GM20000 (cell line): Measurements from ENCODE around the gene DIAPH3.

ENCODE experiments used
- DNase-seq: peaks from one replicate; pipeline ENCODE4 v3.0.0; 2012; ENCODE audit warnings: low spot score
- TF ChIP-seq, protein P1 (sequence below): IDR thresholded peaks from 2 replicates; pipeline ENCODE4 v1.5.1; 2012; ENCODE audit warnings: mild to moderate bottlenecking, control low read depth; ENCODE audit errors: extremely low read depth, missing control alignments

The DIAPH3 gene

DNA sequence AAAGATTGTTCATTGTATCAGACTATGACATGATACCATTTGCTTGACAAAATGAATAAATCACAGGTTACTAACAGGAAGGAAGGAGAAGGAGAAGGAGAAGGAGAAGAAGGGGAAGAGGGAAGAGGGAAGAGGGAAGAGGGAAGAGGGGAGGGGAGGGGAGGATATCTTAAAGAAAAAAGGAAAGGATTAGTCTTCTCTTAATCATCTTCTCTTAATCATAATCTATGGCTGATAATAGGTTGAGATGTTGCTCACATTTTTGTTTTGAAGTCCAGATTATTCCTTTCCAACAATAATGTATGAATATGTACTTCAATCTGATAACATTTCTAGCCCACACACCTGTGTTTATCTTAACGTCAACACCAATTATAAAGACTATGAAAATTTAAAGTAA, 25.1 kb downstream of the DIAPH3 start:
- TF ChIP-seq, protein P1, sequence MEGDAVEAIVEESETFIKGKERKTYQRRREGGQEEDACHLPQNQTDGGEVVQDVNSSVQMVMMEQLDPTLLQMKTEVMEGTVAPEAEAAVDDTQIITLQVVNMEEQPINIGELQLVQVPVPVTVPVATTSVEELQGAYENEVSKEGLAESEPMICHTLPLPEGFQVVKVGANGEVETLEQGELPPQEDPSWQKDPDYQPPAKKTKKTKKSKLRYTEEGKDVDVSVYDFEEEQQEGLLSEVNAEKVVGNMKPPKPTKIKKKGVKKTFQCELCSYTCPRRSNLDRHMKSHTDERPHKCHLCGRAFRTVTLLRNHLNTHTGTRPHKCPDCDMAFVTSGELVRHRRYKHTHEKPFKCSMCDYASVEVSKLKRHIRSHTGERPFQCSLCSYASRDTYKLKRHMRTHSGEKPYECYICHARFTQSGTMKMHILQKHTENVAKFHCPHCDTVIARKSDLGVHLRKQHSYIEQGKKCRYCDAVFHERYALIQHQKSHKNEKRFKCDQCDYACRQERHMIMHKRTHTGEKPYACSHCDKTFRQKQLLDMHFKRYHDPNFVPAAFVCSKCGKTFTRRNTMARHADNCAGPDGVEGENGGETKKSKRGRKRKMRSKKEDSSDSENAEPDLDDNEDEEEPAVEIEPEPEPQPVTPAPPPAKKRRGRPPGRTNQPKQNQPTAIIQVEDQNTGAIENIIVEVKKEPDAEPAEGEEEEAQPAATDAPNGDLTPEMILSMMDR, result no peak
- no peak for DNase-seq

DNA sequence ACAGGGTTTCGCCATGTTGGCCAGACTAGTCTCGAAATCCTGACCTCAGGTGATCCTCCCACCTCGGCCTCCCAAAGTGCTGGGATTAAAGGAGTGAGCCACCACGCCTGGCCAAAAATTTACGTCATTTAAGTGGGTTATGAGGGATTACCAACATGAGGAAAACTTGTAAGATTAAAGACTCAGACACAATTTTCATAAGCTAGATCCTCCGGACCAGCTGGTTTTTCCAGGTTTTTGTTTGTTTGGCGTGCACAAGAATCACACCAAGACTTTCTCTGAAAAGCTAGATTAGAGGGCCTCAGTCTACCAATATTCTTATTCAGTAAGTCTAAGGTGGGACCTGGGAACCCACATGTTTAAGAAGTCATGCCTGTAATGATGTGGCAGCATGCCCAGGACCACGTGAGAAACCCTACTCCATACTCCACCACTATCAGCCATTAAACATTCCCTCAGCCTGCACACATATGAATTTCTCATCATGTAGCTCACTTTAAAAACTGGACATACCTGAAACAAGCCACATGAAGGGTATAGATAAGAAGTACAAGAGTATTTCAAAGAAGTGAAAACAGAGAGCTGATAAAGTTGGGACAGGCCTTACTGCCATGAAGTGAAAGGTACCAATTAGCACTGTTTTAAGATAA, 25.7 kb downstream of the DIAPH3 start:
- TF ChIP-seq, protein P1, result no peak
- no peak for DNase-seq

DNA sequence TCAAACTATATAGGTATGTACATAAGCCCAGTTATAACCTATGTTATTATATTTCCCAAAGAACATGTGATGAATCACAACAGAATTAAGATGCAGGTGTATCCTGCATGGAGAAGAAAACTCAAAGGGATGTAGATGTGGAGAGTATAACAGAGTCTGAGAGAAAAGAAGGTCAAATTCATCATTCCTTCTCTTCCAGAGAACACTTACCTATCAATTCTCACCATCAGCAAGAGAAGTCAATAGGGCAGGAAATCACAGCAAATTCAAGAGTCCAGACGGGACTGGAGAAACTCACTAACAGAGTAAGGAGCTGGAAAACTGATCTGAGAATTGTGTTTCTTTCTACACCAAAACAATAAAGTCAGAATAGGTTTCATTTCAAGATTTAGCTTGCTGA, 28.4 kb downstream of the DIAPH3 start:
- TF ChIP-seq, protein P1, result no peak
- no peak for DNase-seq

DNA sequence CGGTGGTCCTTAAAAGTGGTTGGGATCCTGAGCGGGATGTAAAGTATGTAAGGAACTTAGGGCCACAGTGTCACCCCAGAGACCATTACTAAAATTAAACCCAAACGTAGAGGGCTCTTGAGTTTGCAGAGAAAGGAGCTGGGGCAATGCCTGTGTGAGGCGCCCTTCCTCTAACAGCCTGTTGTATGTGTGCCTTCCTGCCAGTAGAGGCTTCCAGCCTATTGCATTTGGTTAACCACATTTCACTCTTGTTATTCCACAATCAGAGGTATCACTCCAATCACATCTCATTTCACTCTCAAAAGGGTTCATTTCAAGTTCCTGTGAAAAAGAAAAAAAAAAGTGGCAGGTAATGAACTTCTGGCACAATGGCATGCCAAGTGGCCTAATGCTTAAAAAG, 29.4 kb downstream of the DIAPH3 start:
- DNase-seq, result no peak
- TF ChIP-seq, protein P1, result no peak

DNA sequence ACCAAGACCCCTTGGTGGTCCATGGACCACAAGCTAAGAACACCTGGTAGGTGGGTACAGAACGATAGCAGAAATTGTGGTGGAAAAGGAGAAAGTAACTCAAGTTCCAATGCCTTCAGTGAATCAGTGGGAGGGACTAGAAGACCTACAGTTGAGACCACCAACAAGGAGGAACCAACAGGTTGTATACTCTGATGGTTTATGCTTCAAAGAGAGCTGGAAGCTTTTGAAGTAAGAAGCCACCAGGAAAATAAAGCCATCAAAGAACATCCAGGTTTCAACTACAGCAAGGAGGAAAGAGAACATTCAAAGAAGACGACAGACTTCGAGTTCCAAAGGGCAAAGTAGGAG, 42.4 kb downstream of the DIAPH3 start:
- DNase-seq, result no peak
- TF ChIP-seq, protein P1, result no peak

DNA sequence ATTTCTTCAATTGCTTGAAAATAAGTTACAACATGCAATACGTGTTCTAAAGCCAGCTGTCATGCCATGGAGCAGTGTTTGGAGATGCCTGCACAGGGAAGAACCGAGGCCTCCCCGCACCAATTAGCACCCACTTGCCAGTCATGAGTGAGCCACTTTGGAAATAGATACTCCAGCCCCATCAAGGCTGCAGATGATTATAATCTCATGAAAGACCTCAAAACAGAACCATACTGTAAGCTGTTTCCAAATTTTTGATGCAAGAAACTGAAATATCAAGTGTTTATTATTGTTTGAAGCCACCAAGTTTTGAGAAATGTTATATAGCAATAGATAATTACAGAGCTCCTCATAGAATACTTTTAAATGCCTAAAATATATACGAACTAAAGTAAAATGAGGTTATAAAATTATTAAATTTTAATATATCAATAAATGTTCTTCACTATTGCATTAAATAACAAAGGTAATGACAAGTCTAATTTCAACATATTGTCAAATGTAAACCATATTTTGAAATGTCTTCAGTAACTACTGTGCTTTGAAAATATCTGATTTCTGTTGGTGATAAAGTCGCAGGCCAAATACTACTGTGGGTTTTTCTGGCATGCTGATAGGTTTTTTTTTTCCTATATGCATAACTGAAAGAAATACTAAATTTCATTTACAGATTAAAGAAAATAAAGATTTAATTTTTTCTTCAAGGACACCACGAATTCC, 43.0 kb downstream of the DIAPH3 start:
- no peak for DNase-seq
- TF ChIP-seq, protein P1, result no peak

DNA sequence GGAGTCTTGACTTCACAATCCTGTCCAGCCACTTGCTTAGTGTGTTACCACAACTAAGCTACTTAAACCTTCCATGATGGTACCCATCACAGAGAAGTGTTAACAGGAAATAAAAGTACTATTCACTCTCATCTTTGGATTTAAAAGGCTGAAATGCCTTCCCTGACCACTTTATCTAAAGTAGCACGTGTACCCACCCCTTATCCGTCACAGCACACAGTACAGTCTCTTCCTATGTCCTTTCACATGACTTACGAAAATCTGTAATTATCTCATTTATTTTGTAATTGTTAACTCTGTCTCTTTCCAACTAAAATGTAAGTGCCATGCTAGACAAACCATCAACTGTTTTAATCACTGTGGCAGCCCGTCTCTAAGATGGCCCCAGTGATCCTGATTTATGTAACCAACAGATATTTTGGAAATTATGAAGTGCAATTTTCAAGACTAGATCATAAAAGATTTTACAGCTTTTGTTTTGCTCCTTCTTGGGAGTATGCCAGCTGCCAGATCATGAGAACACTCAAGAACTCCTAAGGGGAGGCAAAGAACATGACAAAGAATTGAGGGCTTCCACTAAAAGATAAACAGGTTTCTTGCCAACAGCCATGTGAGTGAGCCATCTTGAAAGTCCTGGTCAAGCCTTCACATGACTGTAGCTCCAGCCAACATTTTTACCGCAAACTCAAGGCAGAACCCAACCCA, 44.9 kb downstream of the DIAPH3 start:
- TF ChIP-seq, protein P1, result no peak
- no peak for DNase-seq
